GM04503 (cell line): ENCODE results near the gene RALGDS.
A peak's percentile ranks its signal among the peaks of the same experiment; 100 is the strongest.
"Not testable (repeated sequence)": the region's sequence is repeated elsewhere in the genome, so short reads cannot be mapped to it uniquely, and the experiment has no call there.

ENCODE experiments used
- DNase-seq: peaks from one replicate; pipeline ENCODE4 v3.0.0-alpha.2; 2012; ENCODE audit warnings: low read depth

The RALGDS gene

DNA sequence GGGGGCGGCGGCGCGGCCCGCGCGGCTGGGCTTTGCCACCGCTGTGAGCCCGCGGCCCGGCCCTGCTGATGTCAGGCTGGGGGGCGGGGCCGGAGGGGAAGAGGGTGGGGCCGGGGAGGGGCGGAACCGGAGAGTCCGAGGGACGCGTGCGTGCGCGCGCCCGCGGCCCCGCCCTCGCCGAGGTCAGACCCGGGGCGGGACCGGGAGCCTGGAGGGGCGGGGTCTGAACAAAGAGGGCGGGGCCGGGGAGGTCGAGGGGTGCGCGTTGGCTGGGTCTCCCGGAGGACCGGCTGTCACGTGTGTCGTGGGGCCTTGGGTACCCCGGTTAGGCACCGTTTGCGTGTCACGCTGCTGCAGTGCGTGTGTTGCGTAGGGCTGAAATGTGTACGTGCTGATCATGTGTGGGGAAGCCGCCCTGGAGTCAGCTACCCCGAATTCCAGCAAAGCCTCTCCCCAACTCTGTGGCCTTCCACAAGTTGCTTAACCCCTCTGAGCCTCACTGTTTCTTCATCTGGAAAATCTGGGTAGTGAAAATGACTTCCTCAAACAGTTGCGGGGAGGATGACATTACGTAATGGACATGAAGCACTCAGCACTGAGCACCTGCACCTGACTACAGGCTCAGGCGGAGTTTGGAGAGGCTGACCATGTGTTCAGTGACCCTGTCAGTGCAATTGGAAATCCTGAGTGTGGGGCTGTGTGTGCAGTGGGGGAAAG is at the start of gene RALGDS:
Gene RALGDS (minus strand): TSS at position 43 of the 717 bp plus-strand sequence. CDS start 86 bp downstream, outside the sequence.
- DNase-seq: no peak

DNA sequence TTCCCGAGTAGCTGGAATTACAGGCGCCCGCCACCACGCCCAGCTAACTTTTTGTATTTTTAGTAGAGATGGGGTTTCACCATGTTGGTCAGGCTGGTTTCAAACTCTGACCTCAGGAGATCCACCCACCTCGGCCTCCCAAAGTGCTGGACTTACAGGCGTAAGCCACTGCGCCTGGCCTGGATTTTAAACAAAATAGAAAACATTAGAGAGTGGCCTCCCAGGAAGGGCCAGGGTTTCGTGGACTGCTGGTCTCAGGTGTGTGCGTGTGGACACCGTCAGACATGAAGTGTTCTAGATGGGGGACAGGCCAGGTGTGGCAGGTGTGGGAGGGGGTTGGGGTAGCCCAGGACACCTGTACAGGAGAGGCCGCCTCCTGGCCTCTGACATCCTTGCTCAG is 49.7 kb upstream of the RALGDS start:
- no peak for DNase-seq

DNA sequence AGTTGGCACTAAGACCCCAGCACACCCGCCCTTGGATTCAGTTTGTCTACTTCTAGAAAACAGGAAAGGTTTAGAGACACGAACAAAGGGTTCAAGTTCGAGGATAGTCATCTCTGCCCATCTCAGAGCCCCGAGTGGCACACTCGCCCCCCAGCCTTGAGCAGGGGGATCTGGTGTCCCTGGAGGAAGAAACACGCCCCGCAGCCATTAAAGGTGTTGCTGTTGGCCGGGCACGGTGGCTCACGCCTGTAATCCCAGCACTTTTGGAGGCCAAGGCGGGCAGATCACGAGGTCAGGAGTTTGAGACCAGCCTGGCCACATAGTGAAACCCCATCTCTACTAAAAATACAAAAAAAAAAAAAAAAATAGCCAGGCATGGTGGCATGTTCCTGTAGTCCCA is 48.6 kb upstream of the RALGDS start:
- not testable (repeated sequence) for DNase-seq

DNA sequence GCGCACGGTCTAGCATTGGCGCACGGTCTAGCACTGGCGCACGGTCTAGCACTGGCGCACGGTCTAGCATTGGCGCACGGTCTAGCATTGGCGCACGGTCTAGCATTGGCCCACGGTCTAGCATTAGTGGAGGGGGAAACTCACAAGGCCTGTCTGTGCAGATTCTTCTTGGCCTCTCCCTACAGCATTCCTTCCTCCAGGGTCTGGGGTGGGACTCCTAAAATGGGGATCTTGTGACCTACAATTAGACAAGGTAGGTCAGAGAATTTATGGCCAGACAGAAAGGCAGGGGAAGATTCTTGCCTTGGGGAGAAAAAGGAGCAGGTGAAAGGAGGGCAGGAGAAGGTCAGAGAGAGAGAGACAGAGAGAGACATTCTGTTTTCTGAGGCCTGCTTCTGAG is 48.1 kb upstream of the RALGDS start:
- no peak for DNase-seq

DNA sequence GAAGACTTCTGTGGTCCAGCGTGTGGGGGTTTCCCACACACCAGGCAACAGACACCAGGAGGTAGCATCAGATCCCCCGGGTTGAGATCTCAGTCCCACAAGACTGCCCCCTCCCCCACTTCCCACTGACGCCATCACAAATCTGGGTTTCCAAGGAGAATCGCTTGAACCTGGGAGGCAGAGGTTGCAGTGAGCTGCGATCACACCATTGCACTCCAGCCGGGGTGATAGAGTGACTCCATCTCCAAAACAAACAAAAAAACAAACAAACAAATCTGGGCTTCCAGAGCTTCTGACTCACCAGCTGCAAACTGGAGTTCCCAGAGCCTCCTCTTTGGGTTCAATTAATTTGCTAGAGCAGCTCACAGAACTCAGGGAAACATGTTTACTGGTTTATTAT is 47.4 kb upstream of the RALGDS start:
- DNase-seq: no peak

DNA sequence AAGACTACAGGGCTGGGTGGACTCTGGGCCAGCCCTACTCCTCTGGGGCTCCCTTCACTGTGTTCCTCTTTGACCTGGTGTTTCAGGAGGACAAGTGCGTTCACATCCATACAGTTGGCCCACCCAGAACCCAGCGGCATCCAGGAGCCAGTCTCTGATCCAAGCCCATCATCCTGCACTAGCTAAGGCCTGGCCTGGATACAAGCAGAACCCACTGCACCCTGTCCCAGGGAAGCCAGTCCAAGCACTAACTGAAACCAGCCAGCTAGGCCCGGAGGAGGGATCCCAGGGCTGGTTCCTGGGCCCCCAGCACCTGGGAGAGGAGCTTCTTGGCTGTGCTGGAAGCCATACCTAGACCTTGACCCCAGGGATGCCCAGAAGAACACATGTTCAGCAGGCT is 46.7 kb upstream of the RALGDS start:
- DNase-seq: no peak

DNA sequence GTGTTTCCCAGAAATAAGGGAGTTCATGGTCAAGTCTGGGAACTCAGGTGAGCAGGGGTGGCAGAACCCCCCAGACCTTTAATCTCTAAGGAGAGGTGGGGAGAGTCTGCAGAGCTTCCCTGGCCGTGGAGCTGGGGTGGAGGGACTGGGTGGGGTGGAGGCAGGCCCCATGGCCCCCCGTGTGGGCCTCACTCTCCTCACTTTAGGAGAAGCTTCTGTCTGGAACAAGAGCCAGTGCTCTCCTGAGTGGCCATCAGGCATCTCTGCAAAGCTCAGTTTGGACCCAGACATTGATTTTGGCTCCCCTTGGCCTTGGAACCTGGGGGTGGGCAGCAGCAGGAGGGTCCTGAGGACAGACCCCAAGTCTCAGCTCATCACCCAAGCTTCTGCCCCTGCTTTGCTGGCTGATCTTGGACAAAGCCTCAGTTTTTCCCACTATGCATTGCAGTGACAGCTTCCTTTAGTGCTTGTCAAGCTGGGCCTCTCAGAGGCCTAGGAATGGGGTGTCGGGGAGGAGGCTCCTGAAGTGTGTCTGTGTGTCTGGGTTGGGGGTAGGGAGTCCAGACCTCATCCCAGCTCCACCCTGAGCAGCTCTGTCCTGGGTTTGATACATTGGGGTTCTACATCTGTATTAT is 46.2 kb upstream of the RALGDS start:
- DNase-seq: no peak

DNA sequence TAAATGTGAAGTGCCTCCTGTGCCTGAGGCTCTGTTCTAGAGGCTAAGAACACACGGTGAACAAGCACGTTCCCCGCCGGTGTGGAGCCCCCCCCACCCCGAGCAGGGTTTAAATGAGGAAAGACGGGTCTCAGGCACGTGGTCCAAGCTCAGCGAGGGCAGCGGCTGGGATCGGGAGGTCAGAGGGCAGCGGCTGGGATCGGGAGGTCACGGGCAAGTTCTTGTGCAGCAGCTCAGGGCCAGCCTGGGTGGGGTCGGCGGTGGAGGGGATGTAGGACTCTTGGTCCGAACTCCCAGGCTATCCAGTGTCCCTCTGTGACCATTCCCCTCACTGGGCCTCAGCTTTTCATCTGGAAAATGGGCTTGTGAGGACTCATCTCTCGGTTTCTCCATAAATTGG is 45.4 kb upstream of the RALGDS start:
- DNase-seq: no peak

DNA sequence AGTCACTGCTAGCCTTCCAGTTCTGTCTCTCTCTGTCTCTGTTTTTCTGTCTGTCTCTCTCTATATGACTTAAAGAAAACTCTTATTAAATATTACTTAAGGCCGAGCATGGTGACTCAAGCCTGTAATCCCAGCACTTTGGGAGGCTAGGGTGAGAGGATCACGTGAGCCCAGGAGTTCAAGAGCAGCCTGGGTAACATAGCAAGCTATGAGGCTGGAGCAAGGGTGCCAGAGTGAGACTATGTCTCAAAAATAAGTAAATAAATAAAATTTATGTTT is 44.4 kb upstream of the RALGDS start:
- no peak for DNase-seq

DNA sequence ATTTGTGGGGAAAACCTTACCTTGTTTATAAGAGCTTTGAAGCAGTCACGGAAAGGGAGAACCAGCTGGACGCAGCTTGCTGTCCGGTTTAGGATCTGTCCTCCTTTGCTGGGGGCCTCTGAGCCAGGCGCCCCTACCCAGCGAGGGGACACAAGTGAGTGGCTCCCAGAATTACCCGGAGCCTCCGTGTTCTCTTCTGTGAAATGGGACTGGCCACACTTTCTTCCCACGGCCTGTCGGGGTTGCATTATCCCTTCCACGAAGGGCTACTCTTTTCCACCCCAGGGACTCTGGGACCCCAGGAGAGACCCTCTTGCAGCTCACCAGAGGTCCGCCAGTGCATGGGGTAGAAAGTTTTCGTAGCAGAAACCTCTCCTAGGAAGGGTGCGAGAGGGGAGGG is 43.2 kb upstream of the RALGDS start:
- no peak for DNase-seq

DNA sequence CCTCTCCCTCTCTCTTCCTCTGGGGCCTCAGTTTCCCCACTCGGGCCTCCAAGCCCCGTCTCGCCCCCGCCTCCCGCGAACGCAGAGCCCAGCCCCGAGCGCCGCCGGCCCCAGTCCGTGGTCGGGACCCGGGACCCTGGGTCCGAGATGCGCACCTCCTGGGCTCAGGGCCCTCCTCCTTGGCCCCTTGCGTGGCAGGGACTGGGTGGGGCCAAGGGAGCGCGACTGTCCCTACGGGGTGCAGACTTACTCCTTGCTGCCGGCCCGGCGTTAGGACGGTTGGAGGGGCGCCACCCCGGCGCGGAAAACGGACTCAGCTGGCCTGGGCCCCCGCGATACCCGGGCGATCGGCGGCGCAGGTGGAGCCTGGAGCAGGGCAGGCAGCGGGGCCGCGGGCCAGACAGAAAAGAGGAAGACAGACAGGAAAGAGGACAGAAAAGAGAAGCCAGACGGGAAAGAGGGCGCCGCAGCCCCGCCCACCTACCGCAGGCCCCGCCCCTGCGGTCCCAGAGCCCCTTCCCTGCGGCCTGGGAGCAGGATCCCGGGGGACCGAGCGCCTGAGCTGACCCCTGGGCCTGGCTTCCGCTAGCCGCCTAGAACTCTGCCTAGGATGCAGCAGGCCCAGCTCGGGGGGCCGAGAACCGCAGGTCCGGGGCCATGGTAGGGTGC is 42.6 kb upstream of the RALGDS start, which contains the start of gene GBGT1:
Gene GBGT1 (minus strand): TSS at position 411 of the 669 bp plus-strand sequence. CDS start 1,502 bp downstream, outside the sequence.
- DNase-seq: no peak

DNA sequence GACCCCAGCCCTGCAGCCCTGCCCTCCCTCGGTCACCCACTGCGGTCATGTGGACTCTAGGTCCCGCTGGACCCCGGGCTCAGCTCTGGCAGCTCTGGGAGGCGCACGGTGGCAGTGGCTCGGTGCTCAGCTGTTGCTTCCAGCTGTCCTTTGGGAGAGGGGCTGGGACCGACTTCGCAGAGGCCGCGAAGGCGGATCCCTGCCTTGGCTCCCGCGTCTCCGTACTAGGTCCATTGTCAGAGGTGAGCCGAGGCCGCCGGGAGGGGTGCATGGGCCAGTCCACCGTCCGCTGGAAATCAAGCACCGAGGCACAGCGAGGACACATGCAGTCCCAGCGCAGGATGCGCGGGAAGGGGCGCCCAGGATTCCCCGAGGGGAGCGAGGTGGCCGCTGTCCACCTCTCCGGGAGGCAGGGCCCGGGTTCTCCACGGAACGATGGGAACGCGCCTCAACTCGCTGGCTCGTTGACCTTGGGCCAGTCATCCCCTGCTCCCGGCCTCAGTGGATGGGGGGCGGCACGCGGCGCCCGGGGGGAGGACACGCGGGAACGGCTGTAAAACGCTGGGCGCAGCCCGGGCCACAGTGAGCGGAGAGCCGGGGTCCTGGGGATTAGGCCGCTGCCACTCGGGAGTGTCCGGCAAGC is 41.9 kb upstream of the RALGDS start:
- DNase-seq: no peak

DNA sequence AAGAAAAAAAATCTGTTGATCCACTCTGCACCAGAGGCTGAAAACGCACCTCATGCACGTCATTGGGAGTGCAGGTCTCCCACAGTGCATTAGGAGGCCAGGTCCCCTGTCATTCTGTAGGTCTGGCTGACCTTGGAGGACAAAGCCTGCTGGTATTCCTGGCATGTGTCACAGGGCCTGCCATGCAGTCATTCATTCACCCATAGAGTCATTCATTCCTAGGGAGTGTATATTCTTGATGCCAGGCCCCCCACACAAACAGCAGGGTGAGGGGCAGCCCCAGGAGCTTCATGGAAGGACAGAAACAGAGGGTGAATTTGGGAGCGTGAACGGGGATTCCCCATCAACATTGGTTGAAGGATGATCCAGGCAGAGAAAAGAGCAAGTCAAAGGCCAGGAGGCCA is 40.5 kb upstream of the RALGDS start:
- no peak for DNase-seq

DNA sequence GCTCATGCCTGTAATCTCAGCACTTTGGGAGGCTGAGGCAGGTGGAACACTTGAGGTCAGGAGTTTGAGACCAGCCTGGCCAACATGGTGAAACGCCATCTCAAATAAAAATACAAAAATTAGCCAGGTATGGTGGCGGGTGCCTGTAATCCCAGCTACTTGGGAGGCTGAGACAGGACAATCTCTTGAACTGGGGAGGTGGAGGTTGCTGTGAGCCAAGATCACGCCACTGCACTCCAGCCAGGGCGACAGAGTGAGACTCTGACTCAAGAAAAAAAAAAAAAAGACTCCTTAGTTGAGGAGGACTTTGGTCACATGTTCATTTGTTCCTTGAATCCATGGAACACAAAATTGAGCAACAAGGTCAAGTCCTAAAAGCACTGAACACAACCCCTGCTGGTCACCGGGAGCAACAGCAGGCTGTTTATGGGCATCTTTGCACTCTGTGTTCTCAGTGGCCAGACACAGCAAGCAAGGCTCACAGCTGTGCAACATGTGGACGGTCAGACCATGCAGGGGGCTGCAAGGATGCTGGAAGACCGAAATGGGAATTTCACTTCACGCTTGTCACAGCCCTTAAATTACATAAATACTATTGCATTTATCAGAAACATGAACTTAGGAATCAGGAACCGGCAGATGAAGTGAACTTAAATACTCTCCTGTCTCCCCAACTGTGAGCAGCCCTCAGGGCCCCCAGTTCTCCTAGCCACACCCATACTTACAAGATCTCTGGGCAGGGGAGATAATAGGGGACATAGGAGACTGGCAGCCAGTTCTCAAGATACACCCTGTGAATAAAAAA is 39.9 kb upstream of the RALGDS start:
- DNase-seq: peak; percentile 55

DNA sequence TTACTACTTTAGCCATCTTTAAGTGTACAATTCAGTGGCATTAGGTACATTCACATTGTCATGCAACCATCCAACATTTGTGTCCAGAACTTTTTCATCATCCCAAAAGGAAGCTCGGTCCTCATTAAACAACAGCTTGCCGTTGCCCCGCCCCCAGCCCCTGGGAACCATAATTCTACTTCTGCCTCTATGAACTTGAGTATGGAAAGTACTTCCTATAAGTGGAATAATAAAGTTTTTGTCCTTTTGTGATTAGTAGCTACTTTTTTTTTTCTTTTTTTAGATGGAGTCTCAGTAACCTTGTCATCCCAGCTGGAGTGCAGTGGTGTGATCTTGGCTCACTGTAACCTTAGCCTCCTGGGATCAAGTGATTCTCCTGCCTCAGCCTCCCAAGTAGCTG is 37.7 kb upstream of the RALGDS start:
- no peak for DNase-seq

DNA sequence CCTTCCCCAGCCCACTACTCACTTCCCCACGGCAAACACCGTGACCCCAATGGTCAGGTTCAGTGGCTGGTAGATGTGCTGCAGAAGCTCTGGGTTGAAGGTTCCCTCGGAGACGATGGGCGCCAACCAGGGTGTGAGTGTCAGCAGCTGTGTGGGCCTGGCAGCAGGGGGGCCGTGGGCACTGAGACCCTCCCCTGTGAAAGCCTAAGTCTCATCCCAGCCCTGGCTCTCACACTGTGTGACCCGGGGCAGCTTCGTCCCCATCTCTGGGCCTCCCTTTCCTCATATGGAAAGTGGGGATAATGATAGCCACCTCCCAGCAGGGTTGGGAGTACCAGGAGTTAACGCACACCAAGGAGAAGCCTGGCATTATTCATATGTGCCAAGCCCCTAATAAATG is 34.1 kb upstream of the RALGDS start:
- DNase-seq: no peak

DNA sequence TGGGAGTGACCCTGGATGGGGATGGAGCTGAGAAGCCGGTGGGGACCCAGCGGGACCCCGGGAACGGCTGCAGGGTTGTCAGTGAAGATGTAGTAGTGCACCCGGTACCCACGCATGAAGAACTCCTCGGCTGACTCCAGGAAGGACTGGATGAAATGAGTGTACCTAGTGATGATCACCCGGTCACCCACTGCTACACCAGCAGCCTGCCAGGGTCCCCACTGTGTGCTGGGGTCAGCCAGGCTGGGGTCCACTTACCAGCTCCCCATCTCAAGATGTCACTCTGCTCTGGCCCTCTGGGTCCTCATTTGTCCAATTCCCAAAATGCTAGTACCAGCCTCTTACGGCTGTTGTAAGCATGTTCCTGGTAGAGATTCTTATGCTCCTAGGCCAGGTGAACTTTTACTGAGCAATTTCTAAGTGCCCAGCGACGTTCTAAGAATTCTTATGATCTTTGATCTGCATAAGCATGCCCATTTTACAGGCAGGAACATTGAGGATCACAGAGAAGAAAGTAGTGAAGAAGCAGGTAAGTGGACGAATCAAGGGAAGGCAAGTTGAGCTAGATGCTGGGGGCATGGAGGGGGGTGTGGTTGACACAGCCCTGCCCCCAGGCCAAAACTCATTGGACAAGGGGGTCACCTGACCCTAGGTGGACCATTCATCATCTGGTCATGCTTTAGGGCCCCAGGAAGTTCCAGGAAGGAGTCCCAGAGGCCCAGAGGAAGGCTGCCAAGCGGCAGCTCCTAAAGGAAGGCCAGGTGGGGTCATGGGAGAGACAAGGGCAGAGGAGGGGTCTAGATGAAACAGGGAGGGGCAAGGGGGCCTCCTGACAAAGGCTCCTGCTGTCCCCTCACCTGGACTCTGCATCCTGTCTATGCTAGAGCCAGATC is 33.3 kb upstream of the RALGDS start:
- DNase-seq: no peak

DNA sequence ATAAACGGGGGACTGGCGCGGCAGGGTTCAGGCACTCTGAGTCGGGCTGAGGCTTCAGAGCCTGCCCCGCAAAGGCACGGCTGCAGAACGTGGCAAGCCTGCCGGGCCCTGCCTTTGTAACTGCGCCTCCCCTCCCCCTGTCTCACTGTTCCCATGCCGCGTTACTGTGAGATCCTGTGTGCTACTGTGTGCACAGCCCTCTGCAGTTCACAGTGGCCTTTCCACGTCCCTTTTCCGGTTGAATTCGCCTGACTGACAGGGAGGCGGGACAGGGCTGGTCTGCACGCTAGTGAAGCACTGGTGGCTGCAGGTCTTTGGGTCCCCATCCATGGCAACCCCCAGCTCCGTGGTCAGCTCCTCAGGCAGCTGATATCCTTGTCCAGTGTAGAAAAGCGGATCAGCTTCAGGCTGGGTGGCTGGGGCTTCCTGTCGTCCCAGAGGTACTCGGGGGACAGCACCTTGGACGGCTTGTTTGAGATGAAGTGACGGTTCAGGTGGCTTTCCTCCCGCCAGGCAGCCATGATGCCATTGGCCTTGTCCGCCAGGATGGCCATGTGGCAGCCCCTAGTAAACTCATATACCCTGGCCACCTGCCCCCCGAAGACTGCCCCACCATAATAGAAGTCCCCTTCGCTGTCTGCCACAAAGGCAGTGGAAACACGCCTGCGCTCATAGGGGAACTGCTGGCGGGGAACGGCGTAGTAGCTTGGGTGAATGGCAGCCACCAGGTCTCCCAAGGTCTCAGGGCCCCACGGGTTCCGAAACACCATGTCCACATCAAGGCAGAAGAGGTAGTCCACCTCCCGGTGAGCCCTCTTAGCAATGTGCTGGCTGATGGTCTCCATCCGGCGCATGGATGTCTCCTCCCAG is 32.4 kb upstream of the RALGDS start:
- DNase-seq: no peak

DNA sequence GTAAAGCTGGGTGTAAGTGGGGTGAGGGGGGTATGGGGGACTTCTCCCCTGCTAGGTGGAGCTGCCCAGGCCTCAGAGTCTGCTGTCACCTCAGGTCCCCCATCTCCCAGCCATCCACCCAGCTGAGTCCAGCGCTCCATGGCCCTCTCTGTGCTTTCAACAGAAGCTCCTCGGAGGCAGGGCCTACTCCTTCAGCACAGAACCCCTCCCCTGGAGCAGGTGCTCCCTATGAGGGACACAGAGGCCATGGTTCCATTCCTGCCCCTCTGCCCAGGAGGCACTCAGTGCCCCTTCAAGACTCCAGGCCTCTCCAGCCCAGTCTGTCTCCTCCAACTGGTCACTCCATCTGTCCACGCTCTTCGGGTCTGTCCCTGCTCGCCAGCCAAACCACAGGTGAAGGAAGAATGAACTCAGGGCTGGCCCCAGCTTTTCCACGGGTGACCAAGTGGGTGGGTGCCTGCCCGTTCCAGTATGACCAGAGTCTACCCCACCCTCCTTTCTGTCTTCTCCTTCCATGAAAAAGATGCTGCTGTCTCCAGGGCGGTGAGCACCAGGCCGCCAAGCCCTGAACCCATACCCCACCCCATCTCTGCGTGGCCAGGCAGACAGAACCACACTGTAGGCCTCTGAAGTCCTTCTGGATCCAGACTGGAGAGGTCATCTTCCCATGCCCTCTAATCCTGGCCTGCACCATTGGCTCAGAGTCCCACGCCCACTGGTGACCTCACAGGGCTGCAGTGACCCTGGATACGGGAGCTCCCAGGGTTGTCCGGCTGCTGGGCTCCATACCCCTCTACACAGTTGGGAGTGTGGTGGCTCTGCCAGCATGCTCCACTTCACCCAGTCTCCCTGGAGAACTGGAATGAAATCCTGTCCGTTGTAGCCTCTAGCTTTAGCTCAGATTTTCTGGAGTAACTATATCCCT is 30.8 kb upstream of the RALGDS start:
- DNase-seq: no peak
